H1 (cell line): ENCODE data around the gene TEX54. TPM values are rescaled to one million over a fixed set of nuclear protein-coding genes. Genes with fewer than 3 reads are reported as not detected.

Experiments used
- ATF3 ChIP-seq: IDR thresholded peaks from 2 replicates; pipeline ENCODE4 v1.6.1; 2011; ENCODE audit warnings: low read depth, mild to moderate bottlenecking, low read length; ENCODE audit not compliant: insufficient read depth
- CHD7 ChIP-seq: fragments of 300-600 bp; sonication (generic); IDR thresholded peaks from 2 replicates; pipeline ENCODE4 v1.7.1; 2012; ENCODE audit warnings: low read length, moderate library complexity, mild to moderate bottlenecking, inconsistent platforms; ENCODE audit not compliant: insufficient replicate concordance
- KDM5A ChIP-seq: fragments of 200-600 bp; IDR thresholded peaks from 2 replicates; pipeline ENCODE4 v1.7.1; 2012; ENCODE audit warnings: mild to moderate bottlenecking, low read length, inconsistent platforms, mixed read lengths
- SIN3A ChIP-seq, 2 experiments: IDR thresholded peaks in 1 of 2; conservative IDR thresholded peaks in 1 of 2; 2 replicates each; pipeline ENCODE4 v1.6.1; 2011 to 2012; ENCODE audit warnings: low read length in 2 of 2, improper control_type of control experiment in 1 of 2, low read depth in 1 of 2, mild to moderate bottlenecking in 1 of 2
- polyA plus RNA-seq, 7 experiments: library from polyadenylated mRNA; depleted of rRNA in 3 of 7; stranded (reverse) in 5 of 7; unstranded in 2 of 7; fragments of >200 nt in 5 of 7; fragments of 200-250 nt in 2 of 7; gene quantifications; 1 replicate in 5 of 7; 2 replicates in 1 of 7; 4 replicates in 1 of 7; pipeline versions ENCODE4 v1.2.1 to v1.2.3, GENCODE V29; 2011 to 2013; ENCODE audit warnings: missing spikeins in 2 of 7, mixed read lengths in 2 of 7
- total RNA-seq: library from RNA; stranded (reverse); fragmentation: NEBNext Ultra II Directional; extraction: Animal tissue kit (Norgen Biotek cat#: 25700); gene quantifications from 2 replicates; pipeline ENCODE4 v1.2.1, GENCODE V29; 2021

The TEX54 gene
- total and polyA plus RNA-seq, 2 of the 8 experiments (the other 6 are each of a cell fraction or from before 2014, with no cell fraction given), result 1.2 TPM; not detected in 1

GRCh38 chr11:62860835-62861563 is 28.4 kb upstream of the TEX54 start (continued):
- TF ChIP-seq ATF3 (no peak), CHD7 (no peak), SIN3A (conservative IDR thresholded peaks at IDR 0.05 in 1 of 2, IDR thresholded peaks at IDR 0.05 in 1 of 2; ENCODE audit: low read depth in 1 of 2, low read length in 2 of 2) (no peak), KDM5A (no peak)
